H1 (cell line): ENCODE results near the gene MARCHF3. TPM values are rescaled to one million over a fixed set of nuclear protein-coding genes. Genes with fewer than 3 reads are reported as not detected.

ENCODE experiments used
- CTCF ChIA-PET: fragments of 300-600 bp; sonication (Branson Sonifier 250); formaldehyde crosslinking; loops from one replicate; lab custom pipeline; 2021; ENCODE audit not compliant: partially characterized antibody; lab: Charles Lee
- POLR2A ChIA-PET: fragments of 300-600 bp; sonication (Branson Sonifier 250); formaldehyde crosslinking; loops from one replicate; lab custom pipeline; 2021; ENCODE audit warnings: inconsistent platforms; ENCODE audit not compliant: partially characterized antibody; lab: Charles Lee
- DNase-seq, 2 experiments: peaks; one replicate each; pipeline versions ENCODE4 v3.0.0 to v3.0.0-alpha.2; 2010 to 2022; ENCODE audit warnings: low spot score in 2 of 2, low read depth in 1 of 2, mixed read lengths in 1 of 2
- FAIRE-seq: peaks from 2 replicates; lab custom pipeline; 2011; peaks lifted over from hg19 to GRCh38; lab: Jason Lieb, UNC
- H2AFZ ChIP-seq: 2 replicates; pipeline ENCODE4 v1.8.1; 2012; ENCODE audit warnings: low read length, inconsistent platforms
- H2AK5ac ChIP-seq: 2 replicates; pipeline ENCODE4 v1.6.1; 2013; ENCODE audit warnings: low read depth, low read length
- H2BK120ac ChIP-seq: replicated peaks from 2 replicates; pipeline ENCODE3; 2013; ENCODE audit warnings: low read depth, low read length, inconsistent platforms
- H2BK12ac ChIP-seq: 2 replicates; pipeline ENCODE4 v1.6.1; 2013; ENCODE audit warnings: low read depth, low read length
- H2BK15ac ChIP-seq: 2 replicates; pipeline ENCODE4 v1.6.1; 2013; ENCODE audit warnings: low read length
- H2BK20ac ChIP-seq: 2 replicates; pipeline ENCODE4 v1.6.1; 2013; ENCODE audit warnings: low read length
- H2BK5ac ChIP-seq: 2 replicates; pipeline ENCODE4 v1.6.1; 2013; ENCODE audit warnings: low read depth, low read length
- H3K14ac ChIP-seq: 2 replicates; pipeline ENCODE4 v1.6.1; 2013; ENCODE audit warnings: inconsistent platforms; ENCODE audit not compliant: insufficient read length
- H3K18ac ChIP-seq: 2 replicates; pipeline ENCODE4 v1.6.1; 2013; ENCODE audit warnings: low read length; ENCODE audit errors: extremely low read depth
- H3K23ac ChIP-seq: 2 replicates; pipeline ENCODE4 v1.6.1; 2013; ENCODE audit warnings: inconsistent platforms; ENCODE audit not compliant: insufficient read length
- H3K23me2 ChIP-seq: 2 replicates; pipeline ENCODE4 v1.6.1; 2013; ENCODE audit warnings: low read depth, low read length
- H3K27ac ChIP-seq: 2 replicates; pipeline ENCODE4 v1.6.1; 2011; ENCODE audit warnings: low read depth, low read length, inconsistent platforms
- H3K27me3 ChIP-seq, 4 experiments: replicated peaks in 1 of 4; 1 replicate in 1 of 4; 2 replicates in 3 of 4; pipeline versions ENCODE4 v1.6.1 to v1.8.1; 2011 to 2013; ENCODE audit warnings: low read length in 3 of 4, mild to moderate bottlenecking in 3 of 4, inconsistent platforms in 2 of 4, mixed read lengths in 2 of 4, moderate library complexity in 1 of 4; ENCODE audit not compliant: control insufficient read depth in 3 of 4, insufficient read depth in 3 of 4; ENCODE audit errors: extremely low read depth in 1 of 4
- H3K36me3 ChIP-seq, 4 experiments: 2 replicates each; pipeline versions ENCODE4 v1.6.1 to v1.8.1; 2011 to 2013; ENCODE audit warnings: mild to moderate bottlenecking in 4 of 4, low read length in 3 of 4, moderate library complexity in 2 of 4, control low read depth in 1 of 4, inconsistent platforms in 1 of 4; ENCODE audit not compliant: insufficient read depth in 4 of 4, control insufficient read depth in 2 of 4
- H3K4ac ChIP-seq: replicated peaks from 2 replicates; pipeline ENCODE3; 2013; ENCODE audit warnings: low read length, low read depth, mixed read lengths, inconsistent platforms; ENCODE audit not compliant: insufficient read length
- H3K4me1 ChIP-seq, 4 experiments: replicated peaks in 1 of 4; 1 replicate in 1 of 4; 2 replicates in 3 of 4; pipeline versions ENCODE4 v1.6.1 to v1.8.1; 2011 to 2013; ENCODE audit warnings: low read length in 3 of 4, inconsistent platforms in 2 of 4, mixed read lengths in 1 of 4; ENCODE audit not compliant: insufficient read depth in 4 of 4, control insufficient read depth in 3 of 4
- H3K4me2 ChIP-seq, 2 experiments: 2 replicates each; pipeline versions ENCODE4 v1.6.1 to v1.8.1; 2011 to 2013; ENCODE audit warnings: low read depth in 2 of 2, low read length in 2 of 2, control low read depth in 1 of 2, inconsistent platforms in 1 of 2, mild to moderate bottlenecking in 1 of 2; ENCODE audit not compliant: insufficient read depth in 1 of 2
- H3K4me3 ChIP-seq, 4 experiments: fragments of 200-600, 300-600 bp in 1 of 4; sonication (generic), shearing (Covaris generic), sonication (Bioruptor Twin) in 1 of 4; 2 replicates each; pipeline versions ENCODE4 v1.5.1 to v1.8.1; 2011 to 2016; ENCODE audit warnings: low read length in 4 of 4, low read depth in 3 of 4, control low read depth in 2 of 4, inconsistent platforms in 2 of 4, mild to moderate bottlenecking in 2 of 4, mixed read lengths in 1 of 4, moderate library complexity in 1 of 4; ENCODE audit not compliant: insufficient read depth in 2 of 4; ENCODE audit errors: extremely low read depth in 1 of 4
- H3K56ac ChIP-seq: replicated peaks from 2 replicates; pipeline ENCODE3; 2013; ENCODE audit warnings: low read depth, mild to moderate bottlenecking, mixed read lengths, low read length, inconsistent platforms; ENCODE audit not compliant: insufficient read length
- H3K79me1 ChIP-seq: 2 replicates; pipeline ENCODE4 v1.6.1; 2013; ENCODE audit warnings: low read depth, low read length, control low read depth
- H3K79me2 ChIP-seq, 2 experiments: 2 replicates each; pipeline versions ENCODE4 v1.6.1 to v1.8.1; 2012 to 2013; ENCODE audit warnings: low read length in 2 of 2, mild to moderate bottlenecking in 2 of 2, inconsistent platforms in 1 of 2; ENCODE audit not compliant: insufficient read depth in 2 of 2, control insufficient read depth in 1 of 2
- H3K9ac ChIP-seq, 4 experiments: replicated peaks in 1 of 4; 1 replicate in 1 of 4; 2 replicates in 3 of 4; pipeline versions ENCODE4 v1.6.1 to v1.8.1; 2011 to 2013; ENCODE audit warnings: low read depth in 3 of 4, low read length in 3 of 4, control low read depth in 2 of 4, mild to moderate bottlenecking in 2 of 4, moderate library complexity in 2 of 4, inconsistent platforms in 1 of 4; ENCODE audit errors: extremely low read depth in 1 of 4
- H3K9me3 ChIP-seq, 2 experiments: 2 replicates each; pipeline versions ENCODE4 v1.6.1 to v1.8.1; 2012 to 2013; ENCODE audit warnings: mild to moderate bottlenecking in 2 of 2, moderate library complexity in 2 of 2, control low read depth in 1 of 2, inconsistent platforms in 1 of 2, low read depth in 1 of 2, low read length in 1 of 2, mixed read lengths in 1 of 2; ENCODE audit not compliant: insufficient read depth in 2 of 2
- H4K20me1 ChIP-seq, 2 experiments: replicated peaks in 1 of 2; 2 replicates each; pipeline versions ENCODE3 to v1.8.1; 2011 to 2013; ENCODE audit warnings: inconsistent platforms in 2 of 2, low read length in 2 of 2, mild to moderate bottlenecking in 1 of 2; ENCODE audit not compliant: insufficient read depth in 2 of 2, control insufficient read depth in 1 of 2
- H4K5ac ChIP-seq: 2 replicates; pipeline ENCODE4 v1.6.1; 2013; ENCODE audit warnings: low read length, low read depth, mixed read lengths, inconsistent platforms; ENCODE audit not compliant: insufficient read length
- H4K8ac ChIP-seq: 2 replicates; pipeline ENCODE4 v1.8.0; 2013; ENCODE audit warnings: mild to moderate bottlenecking, moderate library complexity, low read length, inconsistent platforms; ENCODE audit not compliant: insufficient read depth; ENCODE audit errors: extremely low read depth
- H4K91ac ChIP-seq: replicated peaks from 2 replicates; pipeline ENCODE3; 2013; ENCODE audit warnings: low read length, mixed read lengths, inconsistent platforms; ENCODE audit not compliant: insufficient read length
- ZNF274 ChIP-seq: IDR thresholded peaks from 2 replicates; pipeline ENCODE4 v1.7.0; 2012; ENCODE audit warnings: low read length, borderline replicate concordance; ENCODE audit errors: extremely low read depth
- WGBS, 2 experiments: shearing (Covaris generic) in 1 of 2; methylation state at CpG; one replicate each; pipeline versions ENCODE4 v1.1.6 to v1.1.7; 2013 to 2015; ENCODE audit warnings: low lambda C conversion rate in 2 of 2, mixed read lengths in 2 of 2, inconsistent platforms in 1 of 2, low coverage in 1 of 2, missing lambda C conversion rate in 1 of 2; ENCODE audit not compliant: insufficient replicate concordance in 2 of 2, insufficient coverage in 1 of 2, insufficient read length in 1 of 2; ENCODE audit errors: extremely low coverage in 1 of 2, missing lambda C conversion rate in 1 of 2; 5-methylcytosine and 5-hydroxymethylcytosine counted together
- polyA plus RNA-seq, 7 experiments: library from polyadenylated mRNA; depleted of rRNA in 3 of 7; stranded (reverse) in 5 of 7; unstranded in 2 of 7; fragments of >200 nt in 5 of 7; fragments of 200-250 nt in 2 of 7; gene quantifications; 1 replicate in 5 of 7; 2 replicates in 1 of 7; 4 replicates in 1 of 7; pipeline versions ENCODE4 v1.2.1 to v1.2.3, GENCODE V29; 2011 to 2013; ENCODE audit warnings: missing spikeins in 2 of 7, mixed read lengths in 2 of 7
- total RNA-seq: library from RNA; stranded (reverse); fragmentation: NEBNext Ultra II Directional; extraction: Animal tissue kit (Norgen Biotek cat#: 25700); gene quantifications from 2 replicates; pipeline ENCODE4 v1.2.1, GENCODE V29; 2021

MARCHF3 gene
- total and polyA plus RNA-seq, 2 of the 8 experiments (the other 6 are each of a cell fraction or from before 2014, with no cell fraction given), result 12.0 to 16.9 TPM

DNA sequence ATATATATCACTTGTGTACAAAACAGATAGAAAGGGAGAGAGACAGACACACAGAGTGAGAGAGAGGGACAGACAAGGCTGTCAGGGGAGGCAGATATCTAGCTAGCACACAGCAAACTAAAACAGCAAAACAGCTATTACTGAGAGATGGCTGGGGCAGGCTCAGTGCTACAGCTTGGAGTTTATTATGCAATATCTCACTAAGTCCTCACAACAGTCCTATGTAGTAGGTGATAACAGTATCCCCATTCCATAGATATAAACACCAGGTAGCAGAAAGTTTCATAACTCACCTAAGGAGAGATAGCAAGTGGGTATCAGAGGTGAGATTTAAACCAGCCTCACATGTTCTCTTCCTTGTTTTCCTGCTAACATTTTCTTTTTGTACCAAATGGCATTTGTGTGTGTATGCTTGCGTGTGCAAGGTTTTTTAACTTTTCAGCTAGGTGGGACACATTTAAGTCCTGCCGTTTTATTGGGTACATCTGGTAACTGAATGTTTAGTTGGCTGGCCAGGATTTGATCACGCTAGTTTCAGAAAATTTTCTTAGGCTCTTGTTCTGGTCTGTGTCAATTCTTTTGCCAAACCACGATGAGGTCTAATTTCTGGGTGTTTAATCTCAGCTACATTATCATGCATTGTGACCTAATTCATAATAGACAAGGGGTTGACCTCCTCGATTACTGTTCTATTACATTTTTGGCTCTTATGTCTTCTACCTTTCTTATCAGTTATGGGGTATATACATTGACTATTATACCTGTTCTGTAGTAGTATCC, 148.3 kb downstream of the MARCHF3 start:
- Histone ChIP-seq H2BK120ac (no peak overlapping the region), H2BK12ac (no peak overlapping the region), H3K36me3 (no peaks in the 10 kb centered on the region), H3K4me2 (no peak overlapping the region), H3K23me2 (no peaks in the 10 kb centered on the region), H3K23ac (no peak overlapping the region), H3K4me1 (0 out of 7 replicates have a peak, but pooled peaks cover 0 to 2% (median 0%) of the 10 kb centered on the region in 4 experiments), H3K79me1 (peaks cover 2% of the 10 kb centered on the region; the same call in 1 of the 2 replicates), H3K9ac (no peak overlapping the region), H4K8ac (no peak overlapping the region), H3K18ac (no peak overlapping the region), H3K27me3 (no peaks in the 10 kb centered on the region), H2BK15ac (no peak overlapping the region), H2AK5ac (no peak overlapping the region), H2BK20ac (no peak overlapping the region), H3K4ac (no peak overlapping the region), H4K91ac (no peak overlapping the region), H3K14ac (no peak overlapping the region), H3K4me3 (no peak overlapping the region), H3K56ac (no peak overlapping the region), H3K79me2 (no peaks in the 10 kb centered on the region), H3K27ac (no peak overlapping the region), H2AFZ (no peak overlapping the region), H4K20me1 (no peaks in the 10 kb centered on the region), H4K5ac (no peak overlapping the region), H2BK5ac (no peak overlapping the region), H3K9me3 (no peaks in the 10 kb centered on the region)
- ChIA-PET POLR2A (no interaction called here), CTCF (interaction anchor here (0.5 to 1.8 kb wide), 5 partner anchors 13 to 32 kb away, joined by 3 to 5 read pairs (median 4); no protein-coding TSS in a partner anchor)
- FAIRE-seq, result no peak
- WGBS, 2 experiments, result 70% methylated on average over 5 of the region's 5 CpGs; no CpG with 5 or more reads in 1 of the 2 experiments
- no peak for DNase-seq
- TF ChIP-seq ZNF274, result no peak
